Measurements from ENCODE around the gene SASH1.

GRCh38 chr6:148545901-148546300 is 203.3 kb downstream of the SASH1 start:
- TF ChIP-seq CTCF (IDR thresholded peaks at IDR 0.05 in 2 of 3, conservative IDR thresholded peaks at IDR 0.05 in 1 of 3; ENCODE audit: borderline replicate concordance in 1 of 3, insufficient read depth in 1 of 3, low read depth in 2 of 3, low read length in 2 of 3) (no peak), REST (IDR thresholded peaks at IDR 0.05; ENCODE audit: low read depth) (no peak), CEBPB (IDR thresholded peaks at IDR 0.05; ENCODE audit: low read depth) (no peak), JUND (IDR thresholded peaks at IDR 0.05) (no peak), YY1 (IDR thresholded peaks at IDR 0.05; ENCODE audit: extremely low read depth, insufficient replicate concordance, low read depth, low read length) (no peak), POLR2A (IDR thresholded peaks at IDR 0.05; ENCODE audit: borderline replicate concordance, extremely low read depth, insufficient read depth, insufficient read length) (no peak), MAX (IDR thresholded peaks at IDR 0.05) (no peak), ATF3 (IDR thresholded peaks at IDR 0.05) (no peak), SP1 (IDR thresholded peaks at IDR 0.05; ENCODE audit: low read depth) (no peak), SIN3A (IDR thresholded peaks at IDR 0.05; ENCODE audit: low read depth) (no peak), RAD21 (IDR thresholded peaks at IDR 0.05; ENCODE audit: low read depth) (no peak), EZH2phosphoT487 (IDR thresholded peaks at IDR 0.05; ENCODE audit: borderline replicate concordance) (no peak), POLR2AphosphoS5 (IDR thresholded peaks at IDR 0.05; ENCODE audit: low read depth, low read length) (no peak), EZH2 (IDR thresholded peaks at IDR 0.05) (no peak)
